Mesenchymal stem cell (in vitro differentiated cells and primary cell): ENCODE data around the gene PSMD13.
"Not testable (repeated sequence)": the region's sequence is repeated elsewhere in the genome, so short reads cannot be mapped to it uniquely, and the experiment has no call there.

Experiments
- DNase-seq: peaks from one replicate; pipeline ENCODE4 v3.0.0-alpha.2; 2013
- H2AFZ ChIP-seq: one replicate; pipeline ENCODE4 v1.6.1; 2013; ENCODE audit warnings: low read depth, mild to moderate bottlenecking, control low read depth, inconsistent platforms, low read length, moderate library complexity
- H2AK5ac ChIP-seq: 2 replicates; pipeline ENCODE4 v1.6.1; 2013; ENCODE audit warnings: low read length, moderate library complexity, mild to moderate bottlenecking, inconsistent platforms; ENCODE audit not compliant: severe bottlenecking
- H2BK120ac ChIP-seq: one replicate; pipeline ENCODE4 v1.6.1; 2013; ENCODE audit warnings: low read depth, mild to moderate bottlenecking, inconsistent platforms, low read length, moderate library complexity
- H2BK12ac ChIP-seq, 2 experiments: one replicate each; pipeline ENCODE4 v1.6.1; 2013; ENCODE audit warnings: inconsistent platforms in 2 of 2, low read length in 2 of 2, mild to moderate bottlenecking in 2 of 2, moderate library complexity in 2 of 2, control low read depth in 1 of 2
- H2BK15ac ChIP-seq: one replicate; pipeline ENCODE4 v1.6.1; 2013; ENCODE audit warnings: mild to moderate bottlenecking, low read depth, inconsistent platforms; ENCODE audit not compliant: poor library complexity, severe bottlenecking
- H2BK5ac ChIP-seq: 2 replicates; pipeline ENCODE4 v1.6.1; 2013; ENCODE audit warnings: low read depth, mild to moderate bottlenecking, low read length, control low read depth, inconsistent platforms; ENCODE audit not compliant: poor library complexity, severe bottlenecking
- H3K14ac ChIP-seq, 2 experiments: one replicate each; pipeline ENCODE4 v1.6.1; 2013; ENCODE audit warnings: inconsistent platforms in 2 of 2, low read length in 2 of 2, control low read depth in 1 of 2, mild to moderate bottlenecking in 1 of 2, moderate library complexity in 1 of 2
- H3K18ac ChIP-seq, 2 experiments: one replicate each; pipeline ENCODE4 v1.6.1; 2013; ENCODE audit warnings: inconsistent platforms in 2 of 2, low read length in 2 of 2, control low read depth in 1 of 2, low read depth in 1 of 2, mild to moderate bottlenecking in 1 of 2
- H3K23ac ChIP-seq, 2 experiments: one replicate each; pipeline ENCODE4 v1.6.1; 2013; ENCODE audit warnings: inconsistent platforms in 2 of 2, low read length in 2 of 2, mild to moderate bottlenecking in 2 of 2, moderate library complexity in 2 of 2, control low read depth in 1 of 2
- H3K27ac ChIP-seq: 2 replicates; pipeline ENCODE4 v1.5.1; 2013; ENCODE audit warnings: mild to moderate bottlenecking, moderate library complexity, low read length, control low read depth, inconsistent platforms; ENCODE audit not compliant: poor library complexity, severe bottlenecking
- H3K27me3 ChIP-seq, 2 experiments: 2 replicates each; pipeline versions ENCODE4 v1.6.1 to v1.7.0; 2013; ENCODE audit warnings: low read length in 2 of 2, mild to moderate bottlenecking in 2 of 2, moderate library complexity in 2 of 2, control low read depth in 1 of 2, inconsistent platforms in 1 of 2; ENCODE audit not compliant: control insufficient read depth in 1 of 2, insufficient read depth in 1 of 2
- H3K36me3 ChIP-seq, 2 experiments: 2 replicates each; pipeline versions ENCODE4 v1.6.1 to v1.7.0; 2013; ENCODE audit warnings: low read length in 2 of 2, control low read depth in 1 of 2, inconsistent platforms in 1 of 2, low read depth in 1 of 2, mild to moderate bottlenecking in 1 of 2; ENCODE audit not compliant: insufficient read depth in 2 of 2, control insufficient read depth in 1 of 2
- H3K4ac ChIP-seq, 2 experiments: one replicate each; pipeline ENCODE4 v1.6.1; 2013; ENCODE audit warnings: inconsistent platforms in 2 of 2, low read length in 2 of 2, mild to moderate bottlenecking in 2 of 2, moderate library complexity in 2 of 2, control low read depth in 1 of 2, low read depth in 1 of 2
- H3K4me1 ChIP-seq: 2 replicates; pipeline ENCODE4 v1.6.1; 2013; ENCODE audit warnings: low read depth, low read length, control low read depth; ENCODE audit not compliant: control insufficient read depth, insufficient read depth
- H3K4me2 ChIP-seq: 2 replicates; pipeline ENCODE4 v1.6.1; 2013; ENCODE audit warnings: low read length, mild to moderate bottlenecking, inconsistent platforms; ENCODE audit not compliant: poor library complexity, severe bottlenecking
- H3K4me3 ChIP-seq, 2 experiments: 2 replicates each; pipeline versions ENCODE4 v1.5.1 to v1.7.0; 2013; ENCODE audit warnings: low read length in 2 of 2, mild to moderate bottlenecking in 2 of 2, control low read depth in 1 of 2, low read depth in 1 of 2; ENCODE audit not compliant: insufficient read depth in 1 of 2
- H3K79me1 ChIP-seq: replicated peaks from 2 replicates; pipeline ENCODE4 v1.6.1; 2013; ENCODE audit warnings: mild to moderate bottlenecking, control low read depth, low read length, inconsistent platforms; ENCODE audit not compliant: poor library complexity, severe bottlenecking
- H3K9ac ChIP-seq: 2 replicates; pipeline ENCODE4 v1.7.0; 2013; ENCODE audit warnings: mild to moderate bottlenecking, low read length, moderate library complexity
- H3K9me3 ChIP-seq: 2 replicates; pipeline ENCODE4 v1.7.0; 2013; ENCODE audit warnings: mild to moderate bottlenecking, low read length; ENCODE audit not compliant: control insufficient read depth
- H4K8ac ChIP-seq: one replicate; pipeline ENCODE4 v1.6.1; 2013; ENCODE audit warnings: inconsistent platforms, mild to moderate bottlenecking, low read length, moderate library complexity
- H4K91ac ChIP-seq: one replicate; pipeline ENCODE4 v1.6.1; 2013; ENCODE audit warnings: mild to moderate bottlenecking, low read length, inconsistent platforms
- WGBS: methylation state at CpG from one replicate; pipeline ENCODE4 v1.1.7; 2013; ENCODE audit warnings: mixed read lengths; 5-methylcytosine and 5-hydroxymethylcytosine counted together

Gene PSMD13

GRCh38 chr11:235997-236773, 591 bp upstream of the PSMD13 start, which contains the start of gene SIRT3:
Gene SIRT3 (minus strand): TSS chr11:236342. CDS start chr11:236328, 14 bp downstream.
- under 1% methylated on average over 27 of the region's 70 CpGs for WGBS
- no peaks in the 10 kb centered on the region for H3K27me3 ChIP-seq

GRCh38 chr11:238346-238745, 1.6 kb downstream of the PSMD13 start:
- H2BK120ac ChIP-seq, H3K18ac ChIP-seq, H3K23ac ChIP-seq, H3K27me3 ChIP-seq, H2AFZ ChIP-seq, H3K9me3 ChIP-seq, H4K8ac ChIP-seq, H3K4me1 ChIP-seq, DNase-seq, H2BK5ac ChIP-seq, H2BK15ac ChIP-seq, H2BK12ac ChIP-seq, H3K4me2 ChIP-seq, H3K27ac ChIP-seq, H3K4ac ChIP-seq, H3K14ac ChIP-seq, H2AK5ac ChIP-seq, H4K91ac ChIP-seq: not testable (repeated sequence)
- H3K79me1 ChIP-seq = peaks cover 23% of the 10 kb centered on the region
- H3K4me3 ChIP-seq = peak overlapping the region in 1 of 2 experiments; percentile 100
- H3K36me3 ChIP-seq = peaks cover 13 to 41% of the 10 kb centered on the region in 2 experiments
- 95% methylated on average over 7 of the region's 7 CpGs for WGBS
- peak overlapping the region; percentile 98 for H3K9ac ChIP-seq

More at GRCh38 chr11:235997-236773, 591 bp upstream of the PSMD13 start, which contains the start of gene SIRT3:
- Histone ChIP-seq H3K23ac (peak within 1 kb of the TSS in 1 of 2 experiments; percentile 2), H2BK12ac (peak within 1 kb of the TSS in 1 of 2 experiments; percentile 40), H3K14ac (peak within 1 kb of the TSS in 1 of 2 experiments; percentile 80), H3K27ac (peak within 1 kb of the TSS; percentile 92), H4K8ac (peak within 1 kb of the TSS; percentile 50), H3K4me2 (peak within 1 kb of the TSS; percentile 88), H3K4ac (peak within 1 kb of the TSS; percentile 66 to 81), H3K4me1 (peaks cover 6% of the 10 kb centered on the region), H3K18ac (peak within 1 kb of the TSS; percentile 85 to 91), H2AK5ac (no peak within 1 kb of the TSS), H2BK120ac (peak within 1 kb of the TSS; percentile 77), H2AFZ (peak within 1 kb of the TSS; percentile 2), H3K9me3 (no peaks in the 10 kb centered on the region), H4K91ac (peak within 1 kb of the TSS; percentile 86), H2BK15ac (no peak within 1 kb of the TSS), H3K4me3 (peak within 1 kb of the TSS; percentile 85 to 100), H2BK5ac (no peak within 1 kb of the TSS), H3K9ac (peak within 1 kb of the TSS; percentile 98), H3K79me1 (peaks cover 28% of the 10 kb centered on the region), H3K36me3 (peaks cover 16 to 26% of the 10 kb centered on the region in 2 experiments)
- peak; percentile 86 for DNase-seq

DNA sequence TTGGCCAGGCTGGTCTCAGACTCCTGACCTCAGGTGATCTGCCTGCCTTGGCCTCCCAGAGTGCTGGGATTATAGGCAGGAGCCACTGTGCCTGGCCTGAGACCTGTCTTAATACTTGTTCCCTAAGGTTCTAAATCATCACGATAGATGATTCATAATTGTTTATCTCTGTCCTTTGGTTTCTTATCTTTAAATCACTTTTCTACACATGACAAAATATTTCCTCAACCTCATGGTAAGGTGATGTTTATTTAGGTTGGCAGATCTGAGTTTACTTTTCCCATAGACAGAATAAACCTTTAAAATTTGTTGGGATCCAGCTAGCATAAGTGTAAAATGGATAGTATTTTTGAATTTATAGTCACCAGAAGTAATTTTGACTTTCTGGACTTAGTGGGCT, 3.5 kb downstream of the PSMD13 start:
- Histone ChIP-seq H2BK12ac (no peak overlapping the region), H3K9ac (no peak overlapping the region), H3K4me3 (no peak overlapping the region), H2BK15ac (no peak overlapping the region), H3K79me1 (peaks cover 18% of the 10 kb centered on the region), H3K4ac (no peak overlapping the region), H3K14ac (no peak overlapping the region), H3K4me1 (peaks cover 2% of the 10 kb centered on the region), H3K36me3 (peaks cover 21 to 61% of the 10 kb centered on the region in 2 experiments), H3K4me2 (no peak overlapping the region), H3K23ac (no peak overlapping the region), H2AK5ac (no peak overlapping the region), H4K91ac (no peak overlapping the region), H3K27me3 (no peaks in the 10 kb centered on the region), H3K9me3 (no peaks in the 10 kb centered on the region), H2BK5ac (no peak overlapping the region), H2BK120ac (no peak overlapping the region), H2AFZ (no peak overlapping the region), H3K27ac (no peak overlapping the region), H3K18ac (no peak overlapping the region), H4K8ac (no peak overlapping the region)
- no peak for DNase-seq
- no CpG with 5 or more reads among the region's 1 CpG for WGBS

DNA sequence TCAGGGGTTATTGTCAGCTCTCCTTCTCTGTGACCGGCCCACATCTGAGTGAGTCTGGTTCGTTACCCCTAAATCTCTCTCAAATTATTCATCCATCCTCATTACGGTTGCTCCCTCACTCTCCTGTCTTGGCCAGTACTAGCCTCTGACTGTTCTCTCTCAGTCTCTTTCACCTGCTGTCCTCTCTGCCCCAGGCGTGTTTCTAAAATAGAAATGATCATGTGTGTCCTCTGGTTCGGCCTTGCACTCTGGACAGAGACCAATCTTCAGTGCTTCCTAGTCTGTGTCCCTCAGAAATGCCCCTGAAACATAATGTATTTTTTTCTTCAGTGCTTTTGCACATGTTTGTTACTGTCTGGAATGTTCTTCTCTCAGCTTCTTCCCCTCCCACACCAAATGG, 4.9 kb downstream of the PSMD13 start:
- no peak overlapping the region for H3K14ac ChIP-seq
- H3K4me2 ChIP-seq = no peak overlapping the region
- DNase-seq = no peak
- H3K4me1 ChIP-seq = peaks cover 2% of the 10 kb centered on the region
- H2AFZ ChIP-seq = no peak overlapping the region
- H3K4ac ChIP-seq = no peak overlapping the region
- no peak overlapping the region for H2BK120ac ChIP-seq
- peaks cover 31 to 74% of the 10 kb centered on the region in 2 experiments for H3K36me3 ChIP-seq
- H3K79me1 ChIP-seq = peaks cover 20% of the 10 kb centered on the region
- H3K18ac ChIP-seq = no peak overlapping the region
- H2BK12ac ChIP-seq = no peak overlapping the region
- H2AK5ac ChIP-seq = no peak overlapping the region
- no peak overlapping the region for H2BK15ac ChIP-seq
- H3K4me3 ChIP-seq = no peak overlapping the region
- H4K8ac ChIP-seq = no peak overlapping the region
- no peak overlapping the region for H2BK5ac ChIP-seq
- H3K23ac ChIP-seq = no peak overlapping the region
- H3K27me3 ChIP-seq = no peaks in the 10 kb centered on the region
- WGBS = 92% methylated on average over 5 of the region's 5 CpGs
- H3K9me3 ChIP-seq = no peaks in the 10 kb centered on the region
- H3K27ac ChIP-seq = no peak overlapping the region
- H4K91ac ChIP-seq = no peak overlapping the region
- H3K9ac ChIP-seq = peak overlapping the region; percentile 3
